Activated CD8-positive, alpha-beta memory T cell treated with anti-CD3 and anti-CD28 coated beads for 24 hours (primary cell): ENCODE results near the gene RASIP1.
"Not testable (repeated sequence)": the region's sequence is repeated elsewhere in the genome, so short reads cannot be mapped to it uniquely, and the experiment has no call there.

ENCODE experiments used
- DNase-seq: peaks from one replicate; pipeline ENCODE4 v3.0.0-alpha.2; 2020

Gene RASIP1

GRCh38 chr19:48740164-48740972 is at the start of gene RASIP1:
TSS of gene RASIP1 (minus strand) at chr19:48740610. CDS start at chr19:48740282, 328 bp downstream.
- DNase-seq = no peak

GRCh38 chr19:48787331-48787730 is 46.9 kb upstream of the RASIP1 start:
- DNase-seq = not testable (repeated sequence)

- not testable (repeated sequence) for DNase-seq
Observed at GRCh38 chr19:48786422-48786821, 46.0 kb upstream of the RASIP1 start.

GRCh38 chr19:48784527-48784926 is 44.1 kb upstream of the RASIP1 start:
- DNase-seq = no peak

- DNase-seq = no peak
Observed at GRCh38 chr19:48780631-48781391, 40.4 kb upstream of the RASIP1 start.

- no peak for DNase-seq
Observed at GRCh38 chr19:48779636-48780035, 39.2 kb upstream of the RASIP1 start.

- DNase-seq = no peak
Observed at GRCh38 chr19:48777720-48778119, 37.3 kb upstream of the RASIP1 start.

GRCh38 chr19:48777139-48777538 is 36.7 kb upstream of the RASIP1 start:
- DNase-seq = no peak

GRCh38 chr19:48772503-48772953 is 32.1 kb upstream of the RASIP1 start:
- DNase-seq = no peak

GRCh38 chr19:48770734-48771472 is 30.5 kb upstream of the RASIP1 start:
- no peak for DNase-seq

- no peak for DNase-seq
Observed at GRCh38 chr19:48770266-48770665, 29.9 kb upstream of the RASIP1 start.

GRCh38 chr19:48768994-48769713 is 28.7 kb upstream of the RASIP1 start:
- DNase-seq = no peak

- DNase-seq = not testable (repeated sequence)
Observed at GRCh38 chr19:48768171-48768753, 27.9 kb upstream of the RASIP1 start.

GRCh38 chr19:48765816-48766215 is 25.4 kb upstream of the RASIP1 start:
- not testable (repeated sequence) for DNase-seq

GRCh38 chr19:48760504-48761205 is 20.2 kb upstream of the RASIP1 start:
- no peak for DNase-seq

GRCh38 chr19:48757741-48758144 is 17.3 kb upstream of the RASIP1 start:
- DNase-seq = no peak

GRCh38 chr19:48757089-48757675 is 16.8 kb upstream of the RASIP1 start:
- DNase-seq = no peak

- no peak for DNase-seq
Observed at GRCh38 chr19:48756686-48757085, 16.3 kb upstream of the RASIP1 start.

- DNase-seq = no peak
Observed at GRCh38 chr19:48756212-48756611, 15.8 kb upstream of the RASIP1 start.

GRCh38 chr19:48755787-48756186 is 15.4 kb upstream of the RASIP1 start:
- no peak for DNase-seq

GRCh38 chr19:48755084-48755641 is 14.8 kb upstream of the RASIP1 start, which contains the start of gene FGF21:
TSS of gene FGF21 (plus strand) at chr19:48755524. CDS start at chr19:48756237, 713 bp downstream.
- no peak for DNase-seq
